Colon (tissue), 2 donors: Measurements from ENCODE around the gene ZNF845.
"Not testable (repeated sequence)": the region's sequence is repeated elsewhere in the genome, so short reads cannot be mapped to it uniquely, and the experiment has no call there.

ENCODE experiments used
- FAIRE-seq: peaks from 2 replicates; lab custom pipeline; 2012; peaks lifted over from hg19 to GRCh38; lab: Jason Lieb, UNC
- donor health status: control.
- donor health status: control.

The ZNF845 gene

DNA sequence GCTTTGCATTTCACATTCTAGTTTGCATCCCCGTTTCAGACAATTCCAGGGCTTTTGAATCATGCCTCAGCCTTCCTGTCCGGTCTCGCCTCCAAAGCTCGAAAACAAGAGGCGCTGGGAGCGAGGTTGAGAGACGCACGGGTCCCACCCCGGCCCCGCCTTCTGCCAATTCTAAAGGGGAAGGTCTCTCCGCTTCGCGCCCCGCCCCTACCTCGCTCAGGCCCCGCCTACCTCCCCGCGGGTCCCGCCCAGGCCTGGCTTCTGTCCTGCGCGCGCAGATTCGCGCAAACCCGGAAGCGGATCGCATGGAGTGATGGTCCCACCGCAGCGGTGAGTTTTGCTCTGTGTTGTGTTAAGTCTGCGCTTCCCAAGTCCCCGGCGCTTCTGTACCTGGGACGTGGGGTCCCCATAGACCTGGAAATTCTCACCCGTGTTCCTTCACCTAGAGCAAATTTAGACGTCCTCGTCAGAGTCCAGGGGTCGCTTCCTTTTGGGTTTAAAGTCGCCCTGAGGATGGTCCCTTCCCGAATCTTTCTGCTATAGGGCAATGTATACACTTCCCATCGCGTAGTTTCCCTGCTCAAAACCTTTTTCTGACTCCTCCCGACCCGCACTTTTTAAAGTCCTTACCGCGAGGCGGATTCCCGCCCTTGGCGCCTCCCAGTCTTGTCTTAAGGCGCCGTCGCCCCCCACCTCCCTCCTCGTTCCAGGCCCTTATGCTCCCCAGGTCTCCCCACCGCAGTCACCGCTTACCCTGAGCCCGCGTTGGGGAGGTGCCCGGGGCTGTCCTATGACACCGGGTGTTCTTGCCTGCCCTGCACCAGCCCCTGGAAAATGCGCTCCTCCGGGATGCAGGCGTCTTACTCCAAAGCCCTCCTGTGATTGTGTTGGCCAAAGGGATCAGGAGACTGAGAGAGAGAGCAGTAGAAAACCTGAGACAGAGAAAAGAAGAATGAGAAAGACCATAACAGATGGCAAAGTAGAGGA lies at the start of gene ZNF845:
Gene ZNF845 (plus strand): TSS at position 287 of the 987 bp plus-strand sequence. CDS start 7,559 bp downstream, outside the sequence.
- FAIRE-seq = no peak

DNA sequence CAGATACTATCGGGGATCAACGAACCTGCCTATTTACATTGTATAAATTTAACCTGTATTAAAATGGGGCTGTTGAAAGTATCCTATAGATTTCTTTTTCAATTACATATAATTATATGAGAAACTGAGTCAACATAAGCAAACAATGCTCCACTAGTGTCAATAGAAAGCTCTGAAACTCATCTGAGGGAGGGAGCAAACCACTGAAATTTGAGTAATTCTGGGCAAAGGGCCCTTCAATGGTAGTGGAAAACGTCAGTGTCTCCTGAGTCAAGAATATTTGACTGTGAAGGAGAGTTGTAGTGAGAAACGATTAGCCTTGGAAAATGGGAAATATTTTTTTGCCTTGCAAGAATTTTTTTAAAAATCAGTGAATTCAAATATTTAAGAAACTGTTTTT lies 48.5 kb upstream of the ZNF845 start:
- no peak for FAIRE-seq

DNA sequence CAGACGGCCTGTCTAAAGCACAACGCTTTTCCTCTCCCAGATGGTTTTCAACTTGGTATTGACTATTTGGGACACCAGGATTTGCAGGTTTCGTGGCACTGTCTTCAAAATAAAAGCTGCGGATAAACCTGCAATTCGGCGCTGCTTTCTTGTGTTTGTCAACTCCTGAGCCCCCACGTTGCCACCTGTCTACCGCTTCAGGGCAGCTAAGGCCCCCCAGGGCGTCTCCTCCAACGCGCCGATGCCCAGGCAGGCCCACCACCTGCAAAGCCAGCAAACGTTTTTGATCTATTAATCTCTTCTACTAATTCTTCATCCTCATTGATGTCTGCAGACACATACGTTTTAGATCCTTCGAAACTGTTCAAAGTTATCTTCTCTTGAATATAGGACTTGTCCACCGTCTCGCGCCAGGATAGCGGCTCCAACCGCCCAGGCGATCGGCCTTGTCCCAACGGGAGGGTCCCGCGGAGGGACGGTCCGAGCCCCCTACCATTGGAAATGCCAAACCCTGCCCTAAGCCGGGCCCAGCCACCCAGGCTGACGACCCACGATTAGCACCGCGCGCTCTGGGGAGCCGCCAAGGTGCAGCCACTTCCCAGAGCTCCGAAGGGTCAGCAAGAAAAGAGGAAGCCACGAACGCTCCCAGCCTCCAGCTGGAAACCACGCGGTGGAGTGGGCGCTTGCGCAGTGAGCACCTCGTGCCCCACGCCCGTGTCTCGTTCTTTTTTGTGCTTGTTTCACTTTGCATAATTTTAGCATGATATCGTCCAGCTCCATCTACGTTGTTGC lies 42.6 kb upstream of the ZNF845 start:
- no peak for FAIRE-seq

DNA sequence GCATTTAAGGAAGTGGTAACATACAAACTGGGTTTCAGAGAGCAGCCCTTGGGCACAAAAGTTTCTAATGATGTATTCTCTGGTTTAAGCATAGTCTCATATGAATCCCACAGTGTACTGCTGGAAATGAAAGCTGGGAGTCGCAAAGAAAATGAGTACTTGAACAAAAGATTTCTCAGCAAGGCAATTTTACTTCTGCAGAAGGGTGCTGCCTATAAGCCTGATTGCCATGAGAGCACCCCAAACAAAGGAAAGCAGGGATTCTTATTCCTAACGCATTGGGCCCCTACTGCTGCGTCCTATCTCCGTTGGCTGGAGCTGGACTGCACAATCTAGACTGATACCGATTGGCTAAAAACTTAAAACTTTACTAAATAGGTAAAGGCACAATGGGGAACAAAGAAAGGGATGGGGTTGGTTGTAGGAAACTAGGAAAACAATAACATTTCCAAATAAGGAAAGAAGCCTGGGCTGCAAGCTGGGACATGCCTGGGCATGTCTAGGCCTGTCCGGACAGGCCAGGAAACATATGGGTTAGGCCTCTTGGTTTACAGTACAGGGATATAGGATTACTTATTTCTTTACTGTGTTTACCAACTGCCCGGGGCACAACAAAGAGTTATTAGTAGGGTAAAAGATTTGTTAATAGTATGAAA lies 38.6 kb upstream of the ZNF845 start:
- no peak for FAIRE-seq

DNA sequence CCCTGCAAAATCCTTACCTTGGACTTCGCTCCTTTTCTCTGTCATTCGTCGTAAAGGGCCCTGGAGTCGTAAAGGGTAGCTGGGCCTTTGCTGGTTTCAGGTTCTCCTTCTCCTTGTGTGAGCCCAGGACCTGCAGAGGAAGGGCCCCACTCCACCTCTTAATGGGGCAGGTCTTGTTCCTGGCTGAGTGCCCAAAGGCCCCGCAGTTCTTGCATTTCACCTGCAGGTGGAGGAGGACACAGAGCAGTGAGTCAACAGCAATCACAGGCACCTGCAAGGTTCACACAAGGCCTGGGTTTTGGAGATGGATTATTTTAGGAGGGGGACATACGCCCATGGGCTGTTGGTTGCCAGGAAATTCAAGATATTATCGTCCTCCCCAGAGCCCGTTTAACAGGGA lies 32.2 kb upstream of the ZNF845 start:
- not testable (repeated sequence) for FAIRE-seq

DNA sequence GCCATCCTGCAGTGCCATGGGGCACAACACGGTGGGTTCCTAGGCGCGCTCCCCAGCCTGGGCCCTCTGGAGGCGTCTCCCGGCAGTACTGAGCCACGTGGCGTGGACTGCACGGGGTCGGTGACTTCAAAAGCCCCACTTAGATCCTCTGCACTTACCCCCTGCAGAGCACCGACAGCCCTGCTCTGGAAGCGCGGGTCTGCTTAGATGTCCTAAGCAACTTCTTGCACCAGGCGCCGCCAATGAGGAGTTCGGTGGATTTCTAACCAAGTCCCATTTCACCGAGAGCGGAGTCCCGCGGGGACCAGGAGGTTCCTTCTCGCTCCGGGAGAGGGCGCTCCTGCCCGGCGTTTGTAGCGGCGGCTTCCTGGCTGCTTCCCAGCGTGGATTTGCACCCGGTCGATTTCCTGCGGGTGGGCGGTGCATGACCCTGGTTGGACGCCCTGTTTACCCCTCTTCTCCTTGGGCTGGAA lies 25.2 kb upstream of the ZNF845 start:
- FAIRE-seq = no peak

DNA sequence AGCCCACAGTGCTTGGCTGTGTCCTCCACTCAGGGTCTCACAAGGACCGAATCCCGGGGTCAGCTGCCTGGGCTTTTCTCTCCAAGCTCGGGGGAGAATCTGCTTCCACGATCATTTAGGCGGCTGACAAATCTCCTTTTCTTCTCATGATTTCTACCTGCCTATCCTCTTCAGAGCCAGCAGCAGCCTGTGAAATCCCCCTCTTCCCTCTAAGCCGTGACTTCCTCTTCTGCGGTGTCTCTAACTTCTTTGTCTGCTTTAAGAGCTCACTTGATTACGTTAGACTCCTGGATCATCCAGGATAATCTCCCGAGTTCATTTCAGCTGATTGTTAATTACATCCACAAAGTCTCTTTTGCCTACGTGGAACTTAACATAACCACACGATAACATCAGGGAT lies 22.5 kb upstream of the ZNF845 start:
- no peak for FAIRE-seq

DNA sequence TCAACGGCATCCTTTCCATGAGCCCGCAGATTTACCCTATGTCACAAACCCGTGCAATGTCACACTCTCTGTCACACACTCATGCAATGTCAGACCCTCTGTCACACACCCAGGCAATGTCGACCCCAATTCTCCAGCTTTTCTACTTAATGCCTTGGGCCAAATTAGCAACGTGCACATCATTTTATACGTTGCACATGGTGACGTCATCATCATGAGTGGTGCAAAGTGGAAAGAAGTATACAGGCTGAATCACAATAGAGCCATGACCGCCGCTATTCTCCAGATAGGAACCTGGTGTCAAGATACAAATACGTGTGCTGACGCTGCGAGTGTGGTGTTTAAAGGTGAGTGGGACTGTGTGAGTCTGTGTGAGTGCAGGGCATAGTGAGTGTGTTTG lies 21.7 kb upstream of the ZNF845 start:
- FAIRE-seq = no peak

DNA sequence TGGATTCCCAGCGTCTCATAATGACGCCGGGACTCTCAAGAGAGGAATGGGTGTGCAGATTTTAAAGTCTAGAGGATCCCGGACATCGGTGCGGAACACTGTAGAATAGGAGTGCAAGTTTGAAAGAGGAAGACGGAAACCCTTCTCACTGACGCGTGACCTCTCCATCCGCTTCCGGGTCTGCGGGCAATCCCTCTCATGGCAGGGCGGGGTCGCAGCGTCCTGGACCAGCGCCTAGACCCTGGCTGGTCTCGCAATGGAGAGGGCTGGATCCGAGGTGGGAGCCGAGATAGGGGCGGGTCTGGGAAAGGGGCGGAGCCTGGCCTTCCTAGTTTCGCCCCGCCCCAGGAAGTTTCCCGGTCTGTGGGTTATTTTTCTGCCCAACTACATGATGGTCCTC lies 4.6 kb upstream of the ZNF845 start:
- no peak for FAIRE-seq

DNA sequence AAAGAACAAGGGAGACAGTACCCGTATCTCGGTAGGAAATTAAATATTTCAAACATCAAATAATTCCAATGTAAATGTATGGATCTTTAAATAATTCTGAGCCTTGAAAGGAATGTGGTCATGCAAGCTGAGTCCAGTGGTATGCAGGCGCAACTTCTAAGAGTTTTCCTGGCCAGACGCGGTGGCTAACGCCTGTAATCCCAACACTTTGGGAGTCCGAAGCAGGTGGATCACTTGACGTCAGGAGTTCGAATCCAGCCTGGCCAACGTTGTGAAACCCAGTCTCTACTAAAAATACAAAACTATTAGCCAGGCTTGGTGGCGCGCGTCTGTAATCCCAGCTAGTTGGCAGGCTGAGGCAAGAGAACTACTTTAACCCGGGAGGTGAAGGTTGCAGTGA lies 1.1 kb upstream of the ZNF845 start:
- no peak for FAIRE-seq

DNA sequence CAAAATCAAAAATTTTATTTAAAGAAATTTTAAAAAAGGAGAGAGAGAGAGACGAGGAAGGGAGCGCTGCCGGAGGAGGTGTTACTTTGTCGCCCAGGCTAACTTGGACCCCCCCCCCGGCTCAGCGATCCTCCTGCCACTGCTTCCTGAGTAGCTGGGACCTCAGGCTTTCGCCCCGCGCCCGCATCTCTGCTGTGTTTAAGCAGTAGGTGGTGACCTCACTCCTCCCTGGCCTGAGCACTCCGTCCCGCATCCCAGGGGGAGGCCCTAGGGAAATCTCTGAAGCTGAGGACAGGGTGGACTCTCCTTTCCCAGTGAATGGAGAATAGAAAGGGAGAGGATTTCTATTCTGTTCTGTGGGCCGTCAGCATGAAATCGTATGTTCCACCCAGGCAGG lies 485 bp upstream of the ZNF845 start:
- no peak for FAIRE-seq

DNA sequence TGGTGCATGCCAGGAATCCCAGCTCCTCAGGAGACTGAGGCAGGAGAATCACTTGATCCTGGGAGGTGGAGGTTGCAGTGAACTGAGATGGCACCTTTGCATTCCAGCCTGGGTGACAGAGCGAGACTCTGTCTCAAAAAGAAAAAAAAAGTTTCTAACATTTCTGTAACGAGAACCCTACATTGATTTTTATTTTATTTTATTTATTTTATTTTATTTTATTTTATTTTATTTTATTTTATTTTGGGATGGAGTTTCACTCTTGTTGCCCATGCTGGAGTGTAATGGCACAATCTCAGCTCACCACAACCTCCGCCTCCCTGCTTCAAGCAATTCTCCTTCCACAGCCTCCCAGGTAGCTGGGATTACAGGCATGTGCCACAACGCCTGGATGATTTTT lies 10.9 kb downstream of the ZNF845 start:
- not testable (repeated sequence) for FAIRE-seq

DNA sequence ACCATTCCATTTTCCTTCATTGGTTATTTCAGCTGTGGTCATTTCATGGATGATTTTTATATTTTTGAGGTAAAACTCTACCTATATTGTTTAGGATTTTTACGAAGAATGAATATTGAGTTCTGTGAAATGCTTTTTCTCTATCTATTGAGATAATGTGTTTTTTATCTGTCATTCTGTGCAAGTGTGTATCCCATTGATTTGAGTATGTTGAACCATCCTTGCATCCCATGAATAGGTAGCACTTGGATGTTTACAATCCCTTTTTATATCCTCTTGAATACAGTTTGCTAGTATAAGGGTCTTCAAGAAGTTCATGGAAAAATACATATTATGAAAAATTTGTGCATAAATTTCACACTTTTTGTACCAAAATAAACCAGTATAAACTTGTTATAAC lies 22.2 kb downstream of the ZNF845 start:
- FAIRE-seq = no peak

DNA sequence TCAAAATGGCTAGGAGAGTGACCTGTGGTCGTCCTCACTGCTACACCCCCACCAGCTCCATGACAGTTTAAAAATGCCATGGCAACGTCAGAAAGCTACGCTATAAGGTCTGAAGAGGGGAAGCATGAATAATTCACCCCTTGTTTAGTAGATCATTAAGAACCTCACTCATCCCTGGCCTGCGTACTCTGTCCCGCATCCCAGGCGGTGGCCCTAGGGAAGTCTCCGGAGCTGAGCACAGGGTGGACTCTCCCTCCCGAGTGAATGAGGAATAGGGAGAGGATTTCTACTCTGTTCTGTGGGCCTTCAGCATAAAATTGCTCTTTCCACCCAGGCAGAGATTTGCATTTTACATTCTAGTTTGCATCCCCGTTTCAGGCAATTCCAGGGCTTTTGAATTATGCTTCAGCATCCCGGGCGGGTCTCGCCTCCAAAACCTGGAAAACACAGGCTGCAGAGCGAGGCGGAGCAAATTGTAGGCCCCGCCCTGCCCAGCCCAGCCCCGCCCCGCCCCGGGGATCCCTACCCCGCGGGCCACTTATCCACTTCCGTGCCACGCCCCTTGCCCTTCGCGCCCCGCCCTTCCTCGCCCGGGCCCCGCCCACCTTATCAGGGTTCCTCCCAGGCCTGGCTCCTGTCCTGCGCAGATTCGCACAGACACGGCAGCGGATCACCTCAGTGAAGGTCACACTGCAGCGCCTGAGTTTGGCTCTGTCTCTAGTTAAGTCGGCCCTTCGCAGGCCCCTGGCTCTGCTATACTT lies 24.5 kb downstream of the ZNF845 start:
- FAIRE-seq = no peak

DNA sequence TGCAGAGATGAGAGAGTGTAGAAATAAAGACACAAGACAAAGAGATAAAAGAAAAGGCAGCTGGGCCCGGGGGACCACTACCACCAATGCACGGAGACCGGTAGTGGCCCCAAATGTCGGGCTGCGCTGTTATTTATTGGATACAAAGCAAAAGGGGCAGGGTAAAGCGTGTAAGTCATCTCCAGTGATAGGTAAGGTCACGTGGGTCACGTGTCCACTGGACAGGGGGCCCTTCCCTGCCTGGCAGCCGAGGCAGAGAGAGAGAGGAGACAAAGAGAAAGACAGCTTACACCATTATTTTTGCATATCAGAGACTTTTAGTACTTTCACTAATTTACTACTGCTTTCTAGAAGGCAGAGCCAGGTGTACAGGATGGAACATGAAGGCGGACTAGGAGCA lies 26.5 kb downstream of the ZNF845 start:
- not testable (repeated sequence) for FAIRE-seq

DNA sequence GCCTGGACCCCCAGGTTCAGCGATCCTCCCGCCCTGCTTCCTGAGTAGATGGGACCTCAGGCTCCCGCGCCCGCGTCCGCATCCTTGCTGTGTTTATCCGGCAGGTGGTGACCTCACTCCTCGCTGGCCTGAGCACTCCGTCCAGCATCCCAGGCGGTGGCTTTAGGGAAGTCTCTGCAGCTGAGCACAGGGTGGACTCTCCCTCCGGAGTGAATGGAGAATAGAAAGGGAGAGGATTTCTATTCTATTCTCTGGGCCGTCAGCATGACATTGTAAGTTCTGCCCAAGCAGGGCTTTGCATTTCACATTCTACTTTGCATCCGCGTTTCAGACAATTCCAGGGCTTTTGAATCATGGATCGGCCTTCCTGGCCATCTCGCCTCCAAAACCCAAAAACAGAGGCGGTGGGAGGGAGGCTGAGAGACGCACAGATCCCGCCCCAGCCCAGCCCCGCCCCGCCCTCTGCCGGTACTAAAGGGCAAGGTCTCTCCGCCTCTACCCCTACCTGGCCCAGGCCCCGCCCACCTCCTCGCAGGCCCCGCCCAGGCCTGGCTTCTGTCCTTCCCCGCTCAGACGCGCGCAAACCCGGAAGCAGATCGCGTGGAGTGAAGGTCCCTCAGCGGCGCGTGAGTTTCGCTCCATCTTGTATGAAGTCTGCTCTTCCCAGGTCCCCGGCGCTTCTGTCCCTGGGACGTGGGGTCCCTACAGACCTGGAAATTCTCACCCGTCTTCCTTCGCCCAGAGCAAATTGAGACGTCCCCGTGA lies 31.8 kb downstream of the ZNF845 start, which contains the start of gene ZNF525:
Gene ZNF525 (plus strand): TSS at position 572 of the 765 bp plus-strand sequence. CDS start 6,577 bp downstream, outside the sequence.
- FAIRE-seq = no peak

DNA sequence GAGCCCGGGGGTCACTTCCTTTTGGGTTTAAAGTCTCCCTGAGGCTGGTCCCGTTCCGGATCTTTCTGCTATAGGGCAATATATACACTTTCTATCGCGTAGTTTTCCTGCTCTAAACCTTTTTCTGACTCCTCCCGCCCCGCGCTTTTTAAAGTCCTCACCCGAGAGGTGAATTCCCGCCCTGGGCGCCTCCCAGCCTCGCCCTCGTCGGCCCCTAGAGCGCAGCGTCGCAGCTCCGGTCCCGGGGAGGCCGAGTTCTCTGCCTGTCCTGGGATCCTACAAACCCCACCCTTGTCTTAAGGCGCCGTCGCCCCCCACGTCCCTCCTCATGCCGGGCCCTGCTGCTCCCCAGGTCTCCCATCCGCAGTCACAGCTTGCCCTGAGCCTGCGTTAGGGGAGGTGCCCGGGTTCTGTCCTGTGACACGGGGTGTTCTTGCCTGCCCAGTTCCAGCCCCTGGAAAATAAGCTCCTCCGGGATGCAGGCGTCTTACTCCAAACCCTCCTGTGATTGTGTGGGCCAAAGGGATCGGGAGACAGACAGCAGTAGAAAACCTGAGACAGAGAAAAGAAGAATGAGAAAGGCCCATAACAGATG lies 32.4 kb downstream of the ZNF845 start:
- no peak for FAIRE-seq

DNA sequence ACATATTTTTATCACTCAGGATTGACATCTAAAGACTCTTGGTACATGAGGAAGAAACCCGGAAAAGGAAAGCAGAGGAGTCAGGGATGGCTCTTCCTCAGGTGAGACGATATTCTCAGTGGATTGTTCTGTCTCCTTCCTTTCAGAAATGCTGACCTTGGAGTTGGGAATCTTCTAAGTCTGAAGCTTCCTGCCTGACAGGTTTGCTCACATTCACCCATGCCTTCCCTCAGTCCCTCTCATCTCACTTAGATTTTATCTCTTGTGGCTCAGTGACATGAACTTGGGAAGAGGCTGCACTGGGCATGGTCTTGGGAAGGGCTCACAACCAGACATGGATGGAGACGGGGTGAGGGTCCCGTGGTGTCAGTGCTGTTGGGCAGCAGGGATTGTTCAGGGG lies 38.6 kb downstream of the ZNF845 start:
- no peak for FAIRE-seq

DNA sequence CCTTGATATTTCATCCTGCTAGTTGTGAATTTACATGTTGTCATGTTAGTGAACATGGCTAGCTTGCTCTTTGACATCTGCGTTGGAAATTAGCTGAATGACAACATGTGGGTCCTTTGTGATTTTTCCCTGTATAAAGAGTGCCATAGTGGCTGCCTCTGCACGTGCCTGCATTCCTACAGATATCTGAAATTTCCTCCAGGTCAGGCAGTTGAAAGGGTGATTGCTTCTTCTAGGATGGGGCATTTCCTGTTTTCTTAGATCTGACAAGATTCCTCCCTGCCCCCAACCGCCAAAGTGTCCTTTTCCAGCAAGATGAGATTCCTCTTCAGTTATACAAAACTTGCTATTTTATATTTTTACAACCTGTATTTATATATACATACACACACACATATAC lies 40.7 kb downstream of the ZNF845 start:
- no peak for FAIRE-seq

DNA sequence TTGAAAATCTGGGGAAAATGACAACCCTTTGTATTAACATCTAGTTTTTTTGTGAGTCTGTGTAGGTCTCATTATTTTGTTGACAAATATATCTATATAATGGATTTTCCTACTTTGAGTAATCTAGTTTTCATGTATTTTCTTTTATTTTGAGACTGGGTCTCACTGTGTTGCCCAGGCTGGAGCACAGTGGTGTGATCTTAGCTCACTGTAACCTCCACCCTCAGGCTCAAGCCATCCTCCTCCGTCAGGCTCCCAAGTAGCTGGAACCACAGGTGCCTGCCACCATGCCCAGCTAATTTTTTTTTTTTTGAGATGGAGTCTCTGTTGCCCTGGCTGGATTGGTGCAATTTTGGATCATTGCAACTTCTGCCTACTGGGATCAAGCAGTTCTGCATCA lies 41.2 kb downstream of the ZNF845 start:
- FAIRE-seq = no peak
